Right cardiac atrium (tissue), 5 donors: ENCODE data around the gene NKX6-2. TPM values are rescaled to one million over a fixed set of nuclear protein-coding genes. Genes with fewer than 3 reads are reported as not detected.
"Not testable (repeated sequence)": the region's sequence is repeated elsewhere in the genome, so short reads cannot be mapped to it uniquely, and the experiment has no call there.

Experiments used
- ATAC-seq, 2 donors: fragments of 200-7000 bp; cut with Tn5 transposase; one replicate each; pipeline versions ENCODE4 v1.8.0 to v1.9.1; 2020; ENCODE audit warnings: moderate library complexity in 2 of 2, mild to moderate bottlenecking in 1 of 2
- DNase-seq, 3 donors: peaks; one replicate each; pipeline ENCODE4 v3.0.0-alpha.2; 2020
- H3K27ac ChIP-seq: one replicate; pipeline ENCODE4 v1.5.1; 2013; ENCODE audit warnings: mild to moderate bottlenecking, low read length, control low read depth, moderate library complexity
- H3K27me3 ChIP-seq: one replicate; pipeline ENCODE4 v1.6.1; 2013; ENCODE audit not compliant: control insufficient read depth, insufficient read depth
- H3K4me1 ChIP-seq: one replicate; pipeline ENCODE4 v1.6.1; 2013; ENCODE audit warnings: low read length; ENCODE audit not compliant: control insufficient read depth, insufficient read depth
- H3K4me3 ChIP-seq: one replicate; pipeline ENCODE4 v1.5.1; 2013; ENCODE audit warnings: low read length, control low read depth
- H3K9me3 ChIP-seq: one replicate; pipeline ENCODE4 v1.6.1; 2013; ENCODE audit warnings: low read length; ENCODE audit not compliant: control insufficient read depth
- WGBS: extraction: QIAGEN DNeasy Blood & Tissue Kit; methylation state at CpG from one replicate; pipeline ENCODE4 v1.1.7; 2013; 5-methylcytosine and 5-hydroxymethylcytosine counted together
- intact Hi-C, 4 donors: fragments of 100-400 bp; cut with DNase I; formaldehyde crosslinking; loops; one replicate each; pipeline versions ENCODE4 v1.11.0 to v1.14.0; 2022 to 2023
- polyA plus RNA-seq: library from polyadenylated mRNA; stranded (reverse); fragments of 200-250 nt; gene quantifications from one replicate; pipeline ENCODE4 v1.2.3, GENCODE V29; 2013
- total RNA-seq, 4 donors: library from RNA; stranded (reverse); fragmentation: NEBNext Ultra II Directional; extraction: Animal tissue kit (Norgen Biotek cat#: 25700); gene quantifications; one replicate each; pipeline ENCODE4 v1.2.1, GENCODE V29; 2021
- donor health status: healthy with polysubstance abuse.
- donor health status: DM: no; HTN: yes; CAD: no.
- donor health status: DM: no; HTN: no; CAD: no.
- donor health status: DM: no; HTN: yes; CAD: no; lungs with severe emphysema.
- donor health status: DM: yes; HTN: yes; CAD: no.

Gene NKX6-2
- total and polyA plus RNA-seq, 5 donors = 0.32 TPM; not detected in 4

DNA sequence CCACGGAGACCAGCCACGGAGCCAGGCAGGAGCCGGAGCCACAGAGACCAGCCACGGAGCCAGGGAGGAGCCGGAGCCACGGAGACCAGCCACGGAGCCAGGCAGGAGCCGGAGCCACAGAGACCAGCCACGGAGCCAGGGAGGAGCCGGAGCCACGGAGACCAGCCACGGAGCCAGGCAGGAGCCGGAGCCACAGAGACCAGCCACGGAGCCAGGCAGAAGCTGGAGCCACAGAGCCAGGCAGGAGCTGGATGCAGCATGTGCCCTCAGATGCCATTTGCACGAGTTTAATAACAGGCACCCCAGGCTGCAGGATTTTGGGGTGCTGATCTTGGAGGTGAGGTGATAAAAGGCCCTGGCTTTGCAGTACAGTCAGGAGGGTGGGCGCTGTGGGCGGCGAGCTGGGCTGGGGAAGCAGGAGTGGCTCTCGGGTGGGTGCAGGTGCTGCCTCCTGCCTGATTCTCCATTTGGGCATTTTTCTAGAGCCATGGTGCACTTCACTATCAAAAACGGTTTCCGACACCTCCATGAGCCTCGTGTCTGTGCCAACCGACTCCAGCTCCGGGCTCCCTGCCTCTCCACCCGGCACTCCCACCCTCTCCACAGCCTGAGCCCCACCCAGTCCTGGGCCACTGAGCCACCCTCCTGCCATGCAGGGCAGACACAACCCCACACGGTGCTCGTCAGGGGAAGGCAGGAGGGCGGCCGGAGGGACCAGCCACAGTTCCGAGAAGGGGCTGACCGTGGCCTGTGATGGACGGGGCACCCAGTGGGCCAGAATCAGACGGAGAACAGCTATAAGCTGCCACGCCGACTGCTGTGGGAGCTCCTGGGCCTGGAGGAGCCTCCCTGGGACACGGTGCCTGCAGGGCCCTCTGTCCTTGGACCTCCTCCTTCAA lies 40.8 kb upstream of the NKX6-2 start:
- 92% methylated on average over 36 of the region's 36 CpGs for WGBS

DNA sequence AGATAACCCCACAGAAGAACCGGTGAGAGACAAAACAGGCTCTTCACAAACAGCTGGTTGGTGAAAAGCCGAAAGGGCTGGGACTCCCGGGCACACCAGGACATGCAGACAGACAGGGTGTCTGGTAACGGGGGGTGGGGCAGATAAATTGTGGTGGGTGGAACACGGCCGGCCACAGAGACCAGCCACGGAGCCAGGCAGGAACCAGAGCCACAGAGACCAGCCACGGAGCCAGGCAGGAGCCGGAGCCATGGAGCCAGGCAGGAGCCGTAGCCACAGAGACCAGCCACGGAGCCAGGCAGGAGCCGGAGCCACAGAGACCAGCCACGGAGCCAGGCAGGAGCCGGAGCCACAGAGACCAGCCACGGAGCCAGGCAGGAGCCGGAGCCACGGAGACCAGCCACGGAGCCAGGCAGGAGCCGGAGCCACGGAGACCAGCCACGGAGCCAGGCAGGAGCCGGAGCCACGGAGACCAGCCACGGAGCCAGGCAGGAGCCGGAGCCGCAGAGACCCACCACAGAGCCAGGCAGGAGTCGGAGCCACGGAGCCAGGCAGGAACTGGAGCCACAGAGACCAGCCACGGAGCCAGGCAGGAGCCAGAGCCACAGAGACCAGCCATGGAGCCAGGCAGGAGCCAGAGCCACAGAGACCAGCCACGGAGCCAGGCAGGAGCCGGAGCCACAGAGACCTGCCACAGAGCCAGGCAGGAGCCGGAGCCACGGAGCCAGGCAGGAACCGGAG lies 40.0 kb upstream of the NKX6-2 start:
- H3K27ac ChIP-seq, intact Hi-C loops, H3K4me1 ChIP-seq, H3K4me3 ChIP-seq, H3K27me3 ChIP-seq, ATAC-seq, H3K9me3 ChIP-seq: not testable (repeated sequence)
- 94% methylated on average over 34 of the region's 34 CpGs for WGBS
- DNase-seq = peak in 1 of 3 donors; percentile 40

More for the DNA sequence above, 40.8 kb upstream of the NKX6-2 start:
- no peaks in the 10 kb centered on the region for H3K27me3 ChIP-seq
- intact Hi-C loops = no loop called here
- ATAC-seq = no peak
- no peak overlapping the region for H3K27ac ChIP-seq
- H3K9me3 ChIP-seq = no peaks in the 10 kb centered on the region
- no peaks in the 10 kb centered on the region for H3K4me1 ChIP-seq
- no peak overlapping the region for H3K4me3 ChIP-seq
- DNase-seq = peak in 1 of 3 donors; percentile 34

- no peak for ATAC-seq
- Histone ChIP-seq H3K4me3 (no peak overlapping the region), H3K27me3 (no peaks in the 10 kb centered on the region), H3K4me1 (no peaks in the 10 kb centered on the region), H3K9me3 (no peaks in the 10 kb centered on the region), H3K27ac (no peak overlapping the region)
- DNase-seq = peak in 1 of 3 donors; percentile 20
- 88% methylated on average over 13 of the region's 13 CpGs for WGBS
- intact Hi-C loops = no loop called here
These were observed 34.1 kb upstream of the NKX6-2 start for GRCh38 chr10:132820056-132820455.

GRCh38 chr10:132817701-132818211 lies 31.8 kb upstream of the NKX6-2 start:
- Histone ChIP-seq H3K4me3 (no peak overlapping the region), H3K4me1 (no peaks in the 10 kb centered on the region), H3K27ac (no peak overlapping the region), H3K9me3 (no peaks in the 10 kb centered on the region), H3K27me3 (no peaks in the 10 kb centered on the region)
- ATAC-seq = no peak
- WGBS = 81% methylated on average over 29 of the region's 29 CpGs
- intact Hi-C loops = no loop called here
- DNase-seq = peak in 2 of 3 donors; percentile 41

- 75% methylated on average over 12 of the region's 12 CpGs for WGBS
- Histone ChIP-seq H3K9me3 (no peaks in the 10 kb centered on the region), H3K27me3 (no peaks in the 10 kb centered on the region), H3K4me1 (no peaks in the 10 kb centered on the region), H3K27ac (no peak overlapping the region), H3K4me3 (no peak overlapping the region)
- DNase-seq (no peak), ATAC-seq (no peak)
- intact Hi-C loops = no loop called here
These were observed 30.8 kb upstream of the NKX6-2 start for GRCh38 chr10:132816718-132817117.

- ATAC-seq = no peak
- no peak for DNase-seq
- no peak overlapping the region for H3K27ac ChIP-seq
- no peak overlapping the region for H3K4me3 ChIP-seq
- no peaks in the 10 kb centered on the region for H3K27me3 ChIP-seq
- H3K4me1 ChIP-seq = no peaks in the 10 kb centered on the region
- H3K9me3 ChIP-seq = no peaks in the 10 kb centered on the region
- WGBS = 65% methylated on average over 18 of the region's 18 CpGs
- intact Hi-C loops = no loop called here
These were observed 29.4 kb upstream of the NKX6-2 start for GRCh38 chr10:132815168-132815857.

DNA sequence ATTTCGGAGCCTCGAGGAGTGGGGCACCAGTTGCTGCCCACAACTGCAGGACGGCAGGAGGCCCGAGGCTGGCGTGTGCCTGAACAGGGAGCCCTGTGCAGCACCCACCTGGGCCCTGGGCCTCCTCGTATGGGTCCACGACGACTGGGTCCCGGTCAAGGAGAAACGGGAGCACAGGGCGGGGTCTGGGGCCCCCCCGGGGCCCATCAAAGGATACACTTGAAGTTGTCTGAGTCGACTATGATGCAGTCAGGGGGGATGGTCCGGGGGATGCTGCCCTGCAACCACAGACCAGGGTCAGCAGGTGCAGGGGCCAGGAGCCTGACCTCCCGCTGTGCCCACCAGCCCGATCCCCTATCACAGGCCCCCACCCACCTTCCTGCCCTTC lies 28.5 kb upstream of the NKX6-2 start:
- Histone ChIP-seq H3K9me3 (no peaks in the 10 kb centered on the region), H3K4me3 (no peak overlapping the region), H3K27ac (no peak overlapping the region), H3K27me3 (no peaks in the 10 kb centered on the region), H3K4me1 (no peaks in the 10 kb centered on the region)
- DNase-seq (peak in 1 of 3 donors; percentile 42), ATAC-seq (no peak)
- WGBS = 79% methylated on average over 16 of the region's 16 CpGs
- intact Hi-C loops = no loop called here

GRCh38 chr10:132813560-132814468 lies 27.9 kb upstream of the NKX6-2 start:
- H3K4me3 ChIP-seq = no peak overlapping the region
- H3K27ac ChIP-seq = no peak overlapping the region
- 66% methylated on average over 25 of the region's 28 CpGs for WGBS
- no peaks in the 10 kb centered on the region for H3K4me1 ChIP-seq
- no peaks in the 10 kb centered on the region for H3K9me3 ChIP-seq
- intact Hi-C loops = no loop called here
- DNase-seq = peak in 1 of 3 donors; percentile 37
- H3K27me3 ChIP-seq = no peaks in the 10 kb centered on the region
- ATAC-seq = no peak

- Histone ChIP-seq H3K4me1 (no peaks in the 10 kb centered on the region), H3K4me3 (no peak overlapping the region), H3K27me3 (no peaks in the 10 kb centered on the region), H3K27ac (no peak overlapping the region), H3K9me3 (no peaks in the 10 kb centered on the region)
- peak in 1 of 3 donors; percentile 31 for DNase-seq
- intact Hi-C loops = no loop called here
- no peak for ATAC-seq
- WGBS = 84% methylated on average over 10 of the region's 10 CpGs
These were observed 27.1 kb upstream of the NKX6-2 start for GRCh38 chr10:132813001-132813401.

- intact Hi-C loops = no loop called here
- ATAC-seq (no peak), DNase-seq (peak in 1 of 3 donors; percentile 35)
These were observed 26.6 kb upstream of the NKX6-2 start for GRCh38 chr10:132812520-132812919.

More at GRCh38 chr10:132812520-132812919, 26.6 kb upstream of the NKX6-2 start:
- H3K27me3 ChIP-seq = no peaks in the 10 kb centered on the region
- H3K27ac ChIP-seq = no peak overlapping the region
- H3K9me3 ChIP-seq = no peaks in the 10 kb centered on the region
- H3K4me1 ChIP-seq = no peaks in the 10 kb centered on the region
- H3K4me3 ChIP-seq = no peak overlapping the region
- 75% methylated on average over 11 of the region's 11 CpGs for WGBS
